K562 (cell line): ENCODE measurements around the gene UTS2R. TPM values are rescaled to one million over a fixed set of nuclear protein-coding genes. Genes with fewer than 3 reads are reported as not detected.

ENCODE experiments used
- BRF2 ChIP-seq: IDR thresholded peaks from 3 replicates; pipeline ENCODE4 v1.6.1; 2011; ENCODE audit warnings: borderline replicate concordance, mild to moderate bottlenecking; ENCODE audit not compliant: insufficient read length, insufficient read depth
- DDX20 ChIP-seq: fragments of 450-650 bp; IDR thresholded peaks from 2 replicates; pipeline ENCODE4 v1.6.1; 2016; ENCODE audit warnings: missing genetic modification characterization, low read depth, mild to moderate bottlenecking, missing compliant biosample characterization, moderate library complexity
- ELK3 ChIP-seq: fragments of 450-650 bp; formaldehyde crosslinking; IDR thresholded peaks from 2 replicates; pipeline ENCODE4 v1.4.0; 2020; ENCODE audit warnings: mild to moderate bottlenecking
- ESRRB ChIP-seq: fragments of 250-450 bp; sonication (Bioruptor Pico); IDR thresholded peaks from 2 replicates; pipeline ENCODE4 v1.5.0; 2020; ENCODE audit warnings: mild to moderate bottlenecking, moderate library complexity, borderline replicate concordance
- ETV6 ChIP-seq, 3 experiments: fragments of 150-350 bp in 1 of 3; sonication (generic) in 1 of 3; formaldehyde crosslinking in 1 of 3; IDR thresholded peaks; 2 replicates each; pipeline versions ENCODE4 v1.6.1 to v1.8.0; 2014 to 2022; ENCODE audit warnings: borderline replicate concordance in 2 of 3, low read depth in 2 of 3, antibody characterized with exemption in 1 of 3, low read length in 1 of 3, mild to moderate bottlenecking in 1 of 3, missing genetic modification reagents in 1 of 3
- FOSL1 ChIP-seq: fragments of 200-800 bp; sonication (Bioruptor generic); conservative IDR thresholded peaks from 2 replicates; pipeline ENCODE4 v1.6.1; 2016; ENCODE audit warnings: missing genetic modification characterization, missing compliant biosample characterization
- FOXK2 ChIP-seq, 2 experiments: fragments of 450-650 bp; IDR thresholded peaks in 1 of 2; conservative IDR thresholded peaks in 1 of 2; 2 replicates each; pipeline ENCODE4 v1.6.1; 2016; ENCODE audit warnings: low read depth in 2 of 2, mild to moderate bottlenecking in 1 of 2
- FOXO4 ChIP-seq: fragments of 450-650 bp; formaldehyde crosslinking; IDR thresholded peaks from 2 replicates; pipeline ENCODE4 v1.4.0; 2020; ENCODE audit warnings: mild to moderate bottlenecking, moderate library complexity
- MYC ChIP-seq, 2 experiments: fragments of 250-450 bp in 1 of 2; sonication (Bioruptor Pico) in 1 of 2; IDR thresholded peaks; 2 replicates each; pipeline versions ENCODE4 v1.5.1 to v1.6.1; 2012 to 2021; ENCODE audit warnings: low read depth in 2 of 2, borderline replicate concordance in 1 of 2, improper control_type of control experiment in 1 of 2, low read length in 1 of 2, mild to moderate bottlenecking in 1 of 2, moderate library complexity in 1 of 2
- NELFE ChIP-seq: IDR thresholded peaks from 2 replicates; pipeline ENCODE4 v1.6.1; 2011; ENCODE audit warnings: mild to moderate bottlenecking; ENCODE audit not compliant: insufficient read depth, insufficient read length
- PCBP2 ChIP-seq: fragments of 200-400 bp; formaldehyde crosslinking; IDR thresholded peaks from 2 replicates; pipeline ENCODE4 v1.6.1; 2018; ENCODE audit warnings: low read length, low read depth, mild to moderate bottlenecking, moderate library complexity; ENCODE audit not compliant: poor library complexity, severe bottlenecking
- PHF21A ChIP-seq: fragments of 450-650 bp; IDR thresholded peaks from 2 replicates; pipeline ENCODE4 v1.6.1; 2017; ENCODE audit warnings: low read depth, borderline replicate concordance
- POLR2AphosphoS5 ChIP-seq: IDR thresholded peaks from 2 replicates; pipeline ENCODE4 v1.6.1; 2011; ENCODE audit warnings: mild to moderate bottlenecking, low read depth, low read length, moderate library complexity; ENCODE audit not compliant: control insufficient read depth, insufficient read depth
- PTRF ChIP-seq: fragments of 450-650 bp; IDR thresholded peaks from 2 replicates; pipeline ENCODE4 v1.6.1; 2016; ENCODE audit warnings: mild to moderate bottlenecking, missing genetic modification characterization, missing compliant biosample characterization
- RNF219 ChIP-seq: fragments of 250-450 bp; sonication (Bioruptor Pico); IDR thresholded peaks from 2 replicates; pipeline ENCODE4 v1.5.0; 2022; ENCODE audit warnings: mild to moderate bottlenecking
- RUNX1 ChIP-seq: sonication (generic); IDR thresholded peaks from 2 replicates; pipeline ENCODE4 v1.6.1; 2016; ENCODE audit warnings: antibody characterized with exemption, low read depth
- ZKSCAN8 ChIP-seq: fragments of 200-800 bp; sonication (Bioruptor generic); IDR thresholded peaks from 2 replicates; pipeline ENCODE4 v1.6.1; 2016; ENCODE audit warnings: missing genetic modification characterization, missing compliant biosample characterization
- ZNF133 ChIP-seq: fragments of 250-450 bp; sonication (Bioruptor Pico); IDR thresholded peaks from 2 replicates; pipeline ENCODE4 v1.4.0; 2020; ENCODE audit warnings: mild to moderate bottlenecking
- ZNF436 ChIP-seq: fragments of 250-450, 450-650 bp; sonication (Bioruptor Pico); formaldehyde crosslinking; IDR thresholded peaks from 2 replicates; pipeline ENCODE4 v1.7.0; 2020; ENCODE audit warnings: mild to moderate bottlenecking
- ZNF695 ChIP-seq: fragments of 450-650 bp; formaldehyde crosslinking; IDR thresholded peaks from 2 replicates; pipeline ENCODE4 v1.4.0; 2020; ENCODE audit warnings: mild to moderate bottlenecking, moderate library complexity
- polyA plus RNA-seq, 8 experiments: library from polyadenylated mRNA; depleted of rRNA in 4 of 8; stranded (reverse) in 5 of 8; unstranded in 3 of 8; fragments of >200 nt; fragmentation: Nextera tagmentation in 2 of 8; fragmentation: Illumina TruSeq in 1 of 8; extraction: Ambion mirVana in 2 of 8; extraction: Trizol in 1 of 8; gene quantifications; 2 replicates each; pipeline versions ENCODE4 v1.2.1 to v1.2.3, GENCODE V29; 2011 to 2014; ENCODE audit warnings: inconsistent platforms in 1 of 8, missing spikeins in 1 of 8
- total RNA-seq, 7 experiments: library from RNA; depleted of rRNA in 6 of 7; stranded (reverse); fragments of >200 nt in 6 of 7; fragmentation: Illumina TruSeq in 2 of 7; extraction: Trizol in 2 of 7; gene quantifications; 2 replicates each; pipeline versions ENCODE4 v1.2.1 to v1.2.3, GENCODE V29; 2011 to 2021; ENCODE audit warnings: low replicate concordance in 1 of 7

UTS2R gene
- total and polyA plus RNA-seq, 9 of the 15 experiments (the other 6 are each of a cell fraction or from before 2014, with no cell fraction given) = 0.22 TPM; not detected in 8

- TF ChIP-seq ZNF133 (no peak), ZNF695 (CRISPR knock-in tag) (no peak), ETV6 (IDR thresholded peaks at IDR 0.05; ENCODE audit: borderline replicate concordance in 1 of 2, low read depth in 2 of 2, low read length in 1 of 2) (no peak), ETV6 (CRISPR knock-in tag; IDR thresholded peaks at IDR 0.05; ENCODE audit: borderline replicate concordance) (no peak), PTRF (tag) (no peak), RNF219 (CRISPR knock-in tag) (no peak), ELK3 (no peak), ZNF436 (CRISPR knock-in tag) (no peak), MYC (IDR thresholded peaks at IDR 0.05; ENCODE audit: low read depth, low read length) (peak; percentile 87), MYC (CRISPR knock-in tag; IDR thresholded peaks at IDR 0.05; ENCODE audit: borderline replicate concordance, low read depth) (peak; percentile 64; the same call in 1 of the 2 replicates), FOSL1 (peak; percentile 99), ESRRB (no peak), RUNX1 (no peak), ZKSCAN8 (CRISPR knock-in tag) (peak; percentile 48; the same call in 1 of the 2 replicates), PHF21A (peak; percentile 63; the same call in 1 of the 2 replicates), DDX20 (tag) (no peak), PCBP2 (no peak), FOXO4 (CRISPR knock-in tag) (0 out of 2 replicates have a peak, but pooled peaks have one; percentile 74), NELFE (no peak), BRF2 (no peak), FOXK2 (conservative IDR thresholded peaks at IDR 0.05 in 1 of 2, IDR thresholded peaks at IDR 0.05 in 1 of 2; ENCODE audit: low read depth in 2 of 2) (0 out of 4 replicates have a peak, but pooled peaks of 1 of the 2 experiments have one; percentile 17), POLR2AphosphoS5 (no peak)
Measured at GRCh38 chr17:82338858-82339633, 32.5 kb upstream of the UTS2R start (continued).
